ENCODE results near the gene SMPD3. TPM values are rescaled to one million over a fixed set of nuclear protein-coding genes. Genes with fewer than 3 reads are reported as not detected.

The SMPD3 gene
- total RNA-seq, 4 donors from 2014 or later: 19.0 to 353 (median 206) TPM

DNA sequence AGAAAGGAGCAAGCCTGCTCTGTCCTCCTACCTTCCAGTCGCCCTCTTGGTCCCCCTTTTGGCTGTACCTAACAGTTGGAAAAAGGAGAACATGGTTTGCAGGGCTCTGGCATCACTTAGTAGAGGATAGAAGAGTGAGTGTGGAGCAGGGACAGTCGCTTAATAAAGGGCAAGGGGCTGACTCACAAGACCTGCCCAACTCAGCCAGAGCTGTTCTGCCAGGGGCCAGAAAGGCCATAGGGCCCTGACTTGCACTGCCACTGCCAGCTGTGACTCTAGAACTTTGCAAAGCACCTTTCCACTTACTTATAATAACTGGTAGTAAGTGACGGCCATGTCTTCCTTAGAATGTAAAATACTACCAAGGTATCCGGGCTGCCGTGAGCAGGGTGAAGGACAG lies 124.0 kb downstream of the SMPD3 start:
- H3K27ac ChIP-seq: no peak overlapping the region
- H3K4me3 ChIP-seq: no peak overlapping the region
- no peaks in the 10 kb centered on the region for H3K9me3 ChIP-seq
- H3K27me3 ChIP-seq: no peaks in the 10 kb centered on the region
- H3K36me3 ChIP-seq: peaks cover 0 to 34% (median 0%) of the 10 kb centered on the region in 3 donors
- TF ChIP-seq CTCF (IDR thresholded peaks at IDR 0.05) (no peak), POLR2A (IDR thresholded peaks at IDR 0.05) (no peak)
- no peaks in the 10 kb centered on the region for H3K4me1 ChIP-seq
- DNase-seq: no peak

DNA sequence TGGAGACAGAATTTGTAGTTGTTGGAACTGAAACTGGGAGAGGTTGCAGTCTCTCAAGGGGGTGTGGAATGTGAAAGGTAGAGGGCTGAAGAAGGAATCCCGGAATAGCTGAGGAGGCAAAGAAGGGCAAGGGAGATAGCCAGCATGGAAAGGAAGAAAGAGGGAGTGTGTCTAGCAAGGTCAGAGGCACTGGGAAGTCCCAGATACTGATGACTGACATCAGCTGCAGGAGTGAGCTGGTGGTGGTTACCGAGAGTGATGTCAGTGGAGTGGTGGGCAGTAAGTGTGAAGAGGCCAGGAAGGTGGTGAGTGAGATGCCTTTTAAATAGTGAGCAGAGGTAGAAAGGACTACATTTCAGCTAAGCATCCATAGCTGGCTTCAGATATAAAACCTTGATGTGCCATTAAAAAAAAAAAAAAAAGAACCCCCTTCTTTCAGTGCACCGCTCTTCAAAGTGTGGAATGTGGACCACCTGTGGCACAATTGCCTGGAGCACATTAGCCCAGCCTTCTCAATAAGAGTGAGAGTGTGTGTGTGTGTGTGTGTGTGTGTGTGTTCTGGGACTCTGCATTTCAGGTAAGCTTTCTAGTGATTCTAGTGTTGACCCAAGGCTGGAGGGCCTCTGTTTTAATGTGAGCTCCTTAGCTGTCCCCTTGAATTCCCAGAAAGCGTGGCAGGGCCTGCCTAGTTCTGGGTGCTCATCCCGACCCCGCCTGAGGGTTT lies 129.0 kb downstream of the SMPD3 start:
- no peaks in the 10 kb centered on the region for H3K27me3 ChIP-seq
- H3K9me3 ChIP-seq: no peaks in the 10 kb centered on the region
- no peak overlapping the region for H3K27ac ChIP-seq
- no peak for TF ChIP-seq CTCF (IDR thresholded peaks at IDR 0.05)
- no peak for TF ChIP-seq POLR2A (IDR thresholded peaks at IDR 0.05)
- no peak overlapping the region for H3K4me3 ChIP-seq
- no peaks in the 10 kb centered on the region for H3K4me1 ChIP-seq
- peaks cover 0 to 47% (median 0%) of the 10 kb centered on the region in 3 donors for H3K36me3 ChIP-seq
- DNase-seq: no peak

DNA sequence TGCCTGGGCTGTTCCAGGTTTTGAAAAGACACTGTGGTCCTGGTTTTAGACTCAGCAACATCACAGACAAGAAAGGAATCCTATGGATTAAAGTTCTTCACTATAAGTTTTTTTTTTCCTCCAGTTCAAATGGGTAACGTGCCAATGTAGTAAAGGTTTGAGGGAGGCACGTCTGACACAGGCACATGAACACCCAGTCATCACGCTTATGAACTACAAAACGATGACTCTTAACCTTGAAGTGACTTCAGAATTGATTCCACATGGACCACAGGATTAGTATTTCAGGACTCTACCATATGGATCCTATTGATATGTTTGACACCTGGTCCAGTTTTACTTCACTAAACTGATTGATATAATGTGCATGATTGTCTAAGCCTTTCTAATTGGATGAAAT lies 135.2 kb downstream of the SMPD3 start:
- Histone ChIP-seq H3K27ac (no peak overlapping the region), H3K36me3 (peaks cover 0 to 27% (median 0%) of the 10 kb centered on the region in 3 donors), H3K27me3 (no peaks in the 10 kb centered on the region), H3K9me3 (no peaks in the 10 kb centered on the region), H3K4me1 (peaks cover 3 to 33% (median 10%) of the 10 kb centered on the region in 4 donors), H3K4me3 (no peak overlapping the region)
- TF ChIP-seq CTCF (IDR thresholded peaks at IDR 0.05) (no peak), POLR2A (IDR thresholded peaks at IDR 0.05) (no peak)
- no peak for DNase-seq

DNA sequence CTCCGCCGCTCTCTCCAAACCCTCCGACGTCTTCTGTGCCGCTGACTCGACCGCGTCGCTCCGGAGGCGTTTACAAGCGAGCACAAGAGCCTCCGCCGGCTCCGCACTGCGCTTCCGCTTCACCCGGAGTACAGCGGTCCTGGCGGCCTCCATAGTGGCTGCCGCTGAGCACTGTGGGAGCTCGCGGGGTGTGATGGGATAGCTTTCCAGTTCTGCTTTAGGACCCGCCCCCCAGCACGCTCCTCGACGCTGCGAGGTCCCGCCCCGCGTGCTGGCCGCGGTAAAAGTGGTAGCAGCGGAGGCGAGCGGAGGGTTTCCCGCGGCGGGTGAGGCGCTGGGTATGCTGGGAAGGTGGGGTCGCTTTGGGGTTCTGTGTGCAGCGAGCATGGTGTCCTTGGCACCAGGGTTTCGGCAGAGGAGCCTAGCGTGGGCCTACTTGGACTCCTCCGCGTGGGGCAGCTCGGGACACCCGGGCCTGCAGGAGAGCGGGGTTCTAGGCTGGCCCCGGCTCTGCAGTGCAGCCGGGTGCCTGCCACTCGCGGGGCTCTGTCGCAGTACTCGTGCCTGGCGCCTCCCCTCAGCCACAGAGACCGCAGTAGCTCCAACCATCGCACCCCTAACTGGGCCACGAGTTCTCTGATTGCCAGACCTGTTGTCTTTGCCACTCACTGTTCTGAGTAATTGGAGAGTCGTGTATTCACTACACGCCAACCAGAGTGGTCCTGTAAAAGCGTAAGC lies 137.4 kb downstream of the SMPD3 start, which contains the start of the genes PRMT7 and SLC7A6OS:
TSS of gene PRMT7 (plus strand) at position 246 of the 738 bp plus-strand sequence. CDS start 4,961 bp downstream, outside the sequence.
TSS of gene SLC7A6OS (minus strand) at position 173 of the 738 bp plus-strand sequence. CDS start at position 153, 20 bp downstream.
- Histone ChIP-seq H3K36me3 (peaks cover 0 to 34% (median 0%) of the 10 kb centered on the region in 3 donors), H3K27me3 (no peaks in the 10 kb centered on the region), H3K27ac (peak within 1 kb of the TSS; percentile 72 to 88 (median 88)), H3K4me3 (peak within 1 kb of the TSS; percentile 62 to 100 (median 79)), H3K9me3 (no peaks in the 10 kb centered on the region), H3K4me1 (peaks cover 3 to 33% (median 10%) of the 10 kb centered on the region in 4 donors)
- DNase-seq: peak; percentile 94 to 97 (median 96)
- peak; percentile 82 to 87 for TF ChIP-seq POLR2A (IDR thresholded peaks at IDR 0.05)
- TF ChIP-seq CTCF (IDR thresholded peaks at IDR 0.05): peak in 5 of 6 experiments; percentile 16 to 42 (median 34)

GRCh38 chr16:68310437-68310773 lies 137.9 kb downstream of the SMPD3 start:
- H3K27ac ChIP-seq: peak overlapping the region; percentile 72 to 88 (median 88)
- H3K4me3 ChIP-seq: peak overlapping the region; percentile 62 to 100 (median 79)
- peaks cover 3 to 33% (median 10%) of the 10 kb centered on the region in 4 donors for H3K4me1 ChIP-seq
- peaks cover 0 to 36% (median 0%) of the 10 kb centered on the region in 3 donors for H3K36me3 ChIP-seq
- H3K27me3 ChIP-seq: no peaks in the 10 kb centered on the region
- DNase-seq: peak in 1 of 3 donors; percentile 23
- TF ChIP-seq CTCF (IDR thresholded peaks at IDR 0.05): no peak
- TF ChIP-seq POLR2A (IDR thresholded peaks at IDR 0.05): no peak
- H3K9me3 ChIP-seq: no peaks in the 10 kb centered on the region
